Keratinocyte (primary cell): Measurements from ENCODE around the gene NVL. TPM values are rescaled to one million over a fixed set of nuclear protein-coding genes. Genes with fewer than 3 reads are reported as not detected.

Source experiments
- DNase-seq: peaks from one replicate; pipeline ENCODE4 v3.0.0-alpha.2; 2011; ENCODE audit warnings: low read depth, missing footprints, low spot score
- FAIRE-seq: peaks from 2 replicates; lab custom pipeline; 2011; peaks lifted over from hg19 to GRCh38; lab: Jason Lieb, UNC
- H2AFZ ChIP-seq: 2 replicates; pipeline ENCODE4 v1.6.0; 2012; ENCODE audit warnings: low read length, control low read depth, inconsistent platforms; ENCODE audit not compliant: control insufficient read depth
- H3K27ac ChIP-seq: 2 replicates; pipeline ENCODE4 v1.5.1; 2011; ENCODE audit warnings: low read length; ENCODE audit not compliant: control insufficient read depth, insufficient read depth
- H3K27me3 ChIP-seq: 3 replicates; pipeline ENCODE4 v1.6.0; 2011; ENCODE audit warnings: low read length; ENCODE audit not compliant: control insufficient read depth, insufficient read depth; ENCODE audit errors: extremely low read depth
- H3K36me3 ChIP-seq, 2 experiments: 2 replicates in 1 of 2; 3 replicates in 1 of 2; pipeline ENCODE4 v1.5.1; 2011; ENCODE audit warnings: low read length in 2 of 2, mild to moderate bottlenecking in 1 of 2; ENCODE audit not compliant: control insufficient read depth in 2 of 2, insufficient read depth in 2 of 2; ENCODE audit errors: extremely low read depth in 1 of 2
- H3K4me1 ChIP-seq: 3 replicates; pipeline ENCODE4 v1.5.1; 2011; ENCODE audit warnings: low read length; ENCODE audit not compliant: control insufficient read depth, insufficient read depth; ENCODE audit errors: extremely low read depth
- H3K4me2 ChIP-seq: 3 replicates; pipeline ENCODE4 v1.6.0; 2011; ENCODE audit warnings: low read depth, low read length; ENCODE audit not compliant: control insufficient read depth, insufficient read depth; ENCODE audit errors: extremely low read depth
- H3K4me3 ChIP-seq, 3 experiments: fragments of 200-600 bp in 1 of 3; sonication (generic) in 1 of 3; 2 replicates in 2 of 3; 3 replicates in 1 of 3; pipeline ENCODE4 v1.5.1; 2011 to 2016; ENCODE audit warnings: low read length in 3 of 3, mild to moderate bottlenecking in 3 of 3, control low read depth in 2 of 3, inconsistent platforms in 1 of 3, low read depth in 1 of 3, mixed read lengths in 1 of 3, mixed run types in 1 of 3, moderate library complexity in 1 of 3; ENCODE audit not compliant: control insufficient read depth in 2 of 3, insufficient read depth in 2 of 3; ENCODE audit errors: extremely low read depth in 1 of 3
- H3K79me2 ChIP-seq: 2 replicates; pipeline ENCODE4 v1.6.0; 2012; ENCODE audit warnings: low read length; ENCODE audit not compliant: control insufficient read depth, insufficient read depth
- H3K9ac ChIP-seq: 3 replicates; pipeline ENCODE4 v1.6.0; 2011; ENCODE audit warnings: low read length; ENCODE audit not compliant: control insufficient read depth, insufficient read depth; ENCODE audit errors: extremely low read depth
- H3K9me1 ChIP-seq: 3 replicates; pipeline ENCODE4 v1.6.0; 2011; ENCODE audit warnings: low read length; ENCODE audit not compliant: control insufficient read depth, insufficient read depth; ENCODE audit errors: extremely low read depth
- H3K9me3 ChIP-seq: 2 replicates; pipeline ENCODE4 v1.5.1; 2012; ENCODE audit warnings: low read depth, low read length; ENCODE audit not compliant: control insufficient read depth
- H4K20me1 ChIP-seq: 3 replicates; pipeline ENCODE4 v1.6.0; 2011; ENCODE audit warnings: low read length; ENCODE audit not compliant: control insufficient read depth, insufficient read depth; ENCODE audit errors: extremely low read depth
- EZH2 ChIP-seq: IDR thresholded peaks from one replicate; pipeline ENCODE4 v1.6.1; 2012; ENCODE audit warnings: inconsistent platforms, mild to moderate bottlenecking, low read length, moderate library complexity
- dilution Hi-C: fragments of 300-500 bp; cut with MboI; formaldehyde crosslinking; loops from one replicate; pipeline ENCODE4 v1.7.0; 2020; ENCODE audit warnings: low sequenced_read_pairs; ENCODE audit not compliant: extremely low pct_ligation_motif_present
- polyA plus RNA-seq, 5 experiments: library from polyadenylated mRNA; depleted of rRNA in 3 of 5; stranded (reverse) in 3 of 5; stranded (forward) in 1 of 5; unstranded in 1 of 5; fragments of >200 nt; gene quantifications; 1 replicate in 1 of 5; 2 replicates in 3 of 5; 3 replicates in 1 of 5; pipeline versions ENCODE4 v1.2.1 to v1.2.3, GENCODE V29; 2011 to 2012; ENCODE audit warnings: missing spikeins in 2 of 5, low read depth in 1 of 5, low replicate concordance in 1 of 5
- TF ChIP-seq, protein P1 (sequence below), 3 experiments: IDR thresholded peaks in 1 of 3; conservative IDR thresholded peaks in 1 of 3; optimal IDR thresholded peaks in 1 of 3; 2 replicates in 2 of 3; 3 replicates in 1 of 3; pipeline versions ENCODE3 to v1.5.1; 2011; ENCODE audit warnings: low read length in 3 of 3, mild to moderate bottlenecking in 3 of 3, moderate library complexity in 2 of 3, control low read depth in 1 of 3, inconsistent platforms in 1 of 3; ENCODE audit not compliant: insufficient read depth in 2 of 3; ENCODE audit errors: extremely low read depth in 1 of 3

The NVL gene
- polyA plus RNA-seq, 1 donor (not counting 4 experiments of a cell fraction or from before 2014, with no cell fraction given) = 24.9 TPM

DNA sequence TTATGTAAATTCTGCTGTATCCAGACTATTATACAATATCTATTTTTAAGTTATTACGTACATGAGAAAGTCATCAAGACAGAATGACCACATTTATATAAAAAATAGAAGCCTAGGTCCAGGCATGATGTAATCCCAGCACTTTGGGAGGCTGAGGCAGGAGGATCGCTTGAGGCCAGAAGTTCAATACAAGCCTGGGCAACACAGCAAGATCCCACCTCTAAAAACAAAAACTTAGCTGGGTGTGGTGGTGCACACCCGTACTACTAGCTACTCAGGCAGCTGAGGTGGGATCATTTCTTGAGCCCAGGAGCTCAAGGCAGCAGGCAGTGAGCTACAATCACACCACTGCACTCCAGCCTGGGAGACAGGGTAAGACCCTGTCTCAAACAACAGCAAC, 58.9 kb downstream of the NVL start:
- FAIRE-seq (no peak), DNase-seq (no peak)
- Histone ChIP-seq H3K36me3 (peaks cover 0 to 3% of the 10 kb centered on the region in 2 experiments), H3K4me1 (peaks cover 16% of the 10 kb centered on the region), H3K9ac (no peak overlapping the region), H3K4me2 (no peak overlapping the region), H3K79me2 (no peaks in the 10 kb centered on the region), H3K4me3 (no peak overlapping the region), H2AFZ (no peak overlapping the region), H3K9me1 (no peaks in the 10 kb centered on the region), H3K9me3 (no peaks in the 10 kb centered on the region), H4K20me1 (no peaks in the 10 kb centered on the region), H3K27me3 (no peaks in the 10 kb centered on the region), H3K27ac (no peak overlapping the region)
- TF ChIP-seq EZH2 = no peak
- TF ChIP-seq, protein P1, sequence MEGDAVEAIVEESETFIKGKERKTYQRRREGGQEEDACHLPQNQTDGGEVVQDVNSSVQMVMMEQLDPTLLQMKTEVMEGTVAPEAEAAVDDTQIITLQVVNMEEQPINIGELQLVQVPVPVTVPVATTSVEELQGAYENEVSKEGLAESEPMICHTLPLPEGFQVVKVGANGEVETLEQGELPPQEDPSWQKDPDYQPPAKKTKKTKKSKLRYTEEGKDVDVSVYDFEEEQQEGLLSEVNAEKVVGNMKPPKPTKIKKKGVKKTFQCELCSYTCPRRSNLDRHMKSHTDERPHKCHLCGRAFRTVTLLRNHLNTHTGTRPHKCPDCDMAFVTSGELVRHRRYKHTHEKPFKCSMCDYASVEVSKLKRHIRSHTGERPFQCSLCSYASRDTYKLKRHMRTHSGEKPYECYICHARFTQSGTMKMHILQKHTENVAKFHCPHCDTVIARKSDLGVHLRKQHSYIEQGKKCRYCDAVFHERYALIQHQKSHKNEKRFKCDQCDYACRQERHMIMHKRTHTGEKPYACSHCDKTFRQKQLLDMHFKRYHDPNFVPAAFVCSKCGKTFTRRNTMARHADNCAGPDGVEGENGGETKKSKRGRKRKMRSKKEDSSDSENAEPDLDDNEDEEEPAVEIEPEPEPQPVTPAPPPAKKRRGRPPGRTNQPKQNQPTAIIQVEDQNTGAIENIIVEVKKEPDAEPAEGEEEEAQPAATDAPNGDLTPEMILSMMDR (optimal IDR thresholded peaks at IDR 0.05 in 1 of 3, IDR thresholded peaks at IDR 0.05 in 1 of 3, conservative IDR thresholded peaks at IDR 0.05 in 1 of 3; ENCODE audit: extremely low read depth in 1 of 3, insufficient read depth in 2 of 3, low read length in 3 of 3) = no peak
- dilution Hi-C loops = no loop called here

DNA sequence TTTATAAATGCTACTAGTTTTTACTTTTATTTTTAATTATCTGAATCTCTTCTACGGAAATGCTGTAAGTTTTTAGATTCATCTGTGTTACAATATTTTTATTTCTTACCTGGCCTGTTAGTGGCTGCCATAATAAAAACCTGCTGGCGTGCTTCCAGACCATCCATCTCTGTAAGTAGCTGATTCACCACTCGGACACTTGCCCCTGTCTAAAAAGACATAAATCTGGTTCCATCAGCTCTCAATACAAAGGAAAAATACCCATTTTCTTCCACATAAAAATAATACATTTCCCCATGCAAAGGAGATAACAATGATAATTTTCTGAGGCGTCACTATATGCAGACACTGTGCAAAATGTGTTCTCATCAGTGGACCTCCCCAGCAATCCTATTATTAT, 62.0 kb downstream of the NVL start:
- no peak overlapping the region for H3K27ac ChIP-seq
- no peaks in the 10 kb centered on the region for H3K27me3 ChIP-seq
- H3K4me2 ChIP-seq = no peak overlapping the region

More for the DNA sequence above, 62.0 kb downstream of the NVL start:
- FAIRE-seq (no peak), DNase-seq (no peak)
- dilution Hi-C loops = no loop called here
- TF ChIP-seq, protein P1 (optimal IDR thresholded peaks at IDR 0.05 in 1 of 3, IDR thresholded peaks at IDR 0.05 in 1 of 3, conservative IDR thresholded peaks at IDR 0.05 in 1 of 3; ENCODE audit: extremely low read depth in 1 of 3, insufficient read depth in 2 of 3, low read length in 3 of 3) = no peak
- TF ChIP-seq EZH2 = no peak
- H3K9me3 ChIP-seq = no peaks in the 10 kb centered on the region
- peaks cover 16% of the 10 kb centered on the region for H3K4me1 ChIP-seq
- H3K9ac ChIP-seq = no peak overlapping the region
- no peaks in the 10 kb centered on the region for H3K9me1 ChIP-seq
- no peaks in the 10 kb centered on the region for H3K79me2 ChIP-seq
- no peak overlapping the region for H3K4me3 ChIP-seq
- H3K36me3 ChIP-seq = peaks cover 1 to 3% of the 10 kb centered on the region in 2 experiments
- H4K20me1 ChIP-seq = no peaks in the 10 kb centered on the region
- no peak overlapping the region for H2AFZ ChIP-seq
